Transverse colon (tissue), 4 donors: Measurements from ENCODE around the gene ARHGAP24.

Source experiments
- CTCF ChIP-seq, 5 experiments: fragments of 200-600 bp in 3 of 5; fragments of 450-650 bp in 2 of 5; sonication (generic) in 3 of 5; IDR thresholded peaks; 1 replicate in 2 of 5; 2 replicates in 3 of 5; pipeline ENCODE4 v1.5.1; 2016 to 2017; ENCODE audit warnings: antibody characterized with exemption in 5 of 5, inconsistent platforms in 3 of 5, mild to moderate bottlenecking in 2 of 5, moderate library complexity in 1 of 5
- POLR2AphosphoS5 ChIP-seq, 3 donors: sonication (generic); formaldehyde crosslinking; IDR thresholded peaks; one replicate each; pipeline ENCODE4 v1.6.1; 2016; ENCODE audit warnings: antibody characterized with exemption in 3 of 3

- TF ChIP-seq CTCF (IDR thresholded peaks at IDR 0.05): no peak
- TF ChIP-seq POLR2AphosphoS5 (IDR thresholded peaks at IDR 0.05): no peak
Observed at GRCh38 chr4:85673540-85673939, 198.6 kb downstream of the ARHGAP24 start.
